ENCODE results near the gene RPGRIP1L.

RPGRIP1L gene

GRCh38 chr16:53651357-53651756 lies 52.3 kb downstream of the RPGRIP1L start:
- no peak for DNase-seq (ENCODE audit: low read depth)

GRCh38 chr16:53646506-53646905 lies 57.2 kb downstream of the RPGRIP1L start:
- DNase-seq (ENCODE audit: low read depth): no peak

GRCh38 chr16:53643474-53643873 lies 60.2 kb downstream of the RPGRIP1L start:
- DNase-seq (ENCODE audit: low read depth): no peak

- DNase-seq (ENCODE audit: low read depth): no peak
These were observed 61.6 kb downstream of the RPGRIP1L start for GRCh38 chr16:53642094-53642493.

GRCh38 chr16:53636978-53637377 lies 66.7 kb downstream of the RPGRIP1L start:
- no peak for DNase-seq (ENCODE audit: low read depth)

- DNase-seq (ENCODE audit: low read depth): no peak
These were observed 71.1 kb downstream of the RPGRIP1L start for GRCh38 chr16:53632526-53632925.

- DNase-seq (ENCODE audit: low read depth): no peak
These were observed 72.2 kb downstream of the RPGRIP1L start for GRCh38 chr16:53631236-53632025.

- no peak for DNase-seq (ENCODE audit: low read depth)
These were observed 73.9 kb downstream of the RPGRIP1L start for GRCh38 chr16:53629607-53630312.

- no peak for DNase-seq (ENCODE audit: low read depth)
These were observed 74.5 kb downstream of the RPGRIP1L start for GRCh38 chr16:53629151-53629550.

GRCh38 chr16:53626811-53627210 lies 76.8 kb downstream of the RPGRIP1L start:
- DNase-seq (ENCODE audit: low read depth): peak; percentile 4

GRCh38 chr16:53626161-53626560 lies 77.5 kb downstream of the RPGRIP1L start:
- no peak for DNase-seq (ENCODE audit: low read depth)

- DNase-seq (ENCODE audit: low read depth): no peak
These were observed 78.4 kb downstream of the RPGRIP1L start for GRCh38 chr16:53625221-53625620.

GRCh38 chr16:53622315-53622714 lies 81.3 kb downstream of the RPGRIP1L start:
- DNase-seq (ENCODE audit: low read depth): no peak

- no peak for DNase-seq (ENCODE audit: low read depth)
These were observed 83.2 kb downstream of the RPGRIP1L start for GRCh38 chr16:53620476-53620875.

GRCh38 chr16:53619235-53619634 lies 84.4 kb downstream of the RPGRIP1L start:
- DNase-seq (ENCODE audit: low read depth): no peak

GRCh38 chr16:53614346-53614745 lies 89.3 kb downstream of the RPGRIP1L start:
- no peak for DNase-seq (ENCODE audit: low read depth)

GRCh38 chr16:53612003-53612402 lies 91.7 kb downstream of the RPGRIP1L start:
- no peak for DNase-seq (ENCODE audit: low read depth)

- no peak for DNase-seq (ENCODE audit: low read depth)
These were observed 92.4 kb downstream of the RPGRIP1L start for GRCh38 chr16:53611179-53611696.

- no peak for DNase-seq (ENCODE audit: low read depth)
These were observed 94.1 kb downstream of the RPGRIP1L start for GRCh38 chr16:53609536-53609935.

GRCh38 chr16:53608094-53608493 lies 95.6 kb downstream of the RPGRIP1L start:
- DNase-seq (ENCODE audit: low read depth): no peak

- no peak for DNase-seq (ENCODE audit: low read depth)
These were observed 97.7 kb downstream of the RPGRIP1L start for GRCh38 chr16:53605831-53606400.

GRCh38 chr16:53605356-53605755 lies 98.3 kb downstream of the RPGRIP1L start:
- no peak for DNase-seq (ENCODE audit: low read depth)

GRCh38 chr16:53601961-53602360 lies 101.7 kb downstream of the RPGRIP1L start:
- DNase-seq (ENCODE audit: low read depth): no peak
